GM18868 (cell line): ENCODE measurements around the gene TFF1.

Source experiments
- ATAC-seq: cut with Tn5 transposase; IDR thresholded peaks from one replicate; pipeline ENCODE4 v1.9.1; 2021; ENCODE audit warnings: mild to moderate bottlenecking, moderate library complexity; ENCODE audit not compliant: unreplicated experiment

The TFF1 gene

DNA sequence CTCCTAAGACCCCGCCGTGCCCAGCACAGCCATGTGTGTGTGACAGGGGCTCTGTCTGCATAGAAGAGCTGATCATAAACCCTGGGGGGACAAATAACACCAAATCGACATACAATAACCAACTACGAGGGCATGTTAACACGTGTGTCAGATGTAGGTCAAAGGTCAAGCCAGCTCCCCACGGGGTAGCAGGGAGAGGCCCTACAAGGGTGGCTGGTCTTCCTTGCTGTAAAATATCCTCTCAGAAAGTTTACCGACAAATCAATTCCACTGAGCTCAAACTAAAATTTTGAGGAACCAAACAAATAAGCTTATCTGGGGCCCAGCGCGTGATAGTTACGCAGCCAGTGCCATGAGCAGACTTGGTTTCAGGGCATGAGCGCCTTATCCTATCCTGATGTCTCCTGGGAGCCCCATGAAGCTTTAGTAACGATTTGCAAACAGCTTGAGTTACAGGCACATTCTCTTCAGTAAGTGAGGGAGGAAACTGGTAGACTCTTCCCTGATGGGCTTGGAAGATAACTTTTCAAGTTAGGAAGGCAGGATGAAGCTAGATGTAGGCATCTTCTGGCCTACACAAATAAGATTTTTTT lies 32.2 kb upstream of the TFF1 start:
- ATAC-seq, result no peak

- no peak for ATAC-seq
Observed at GRCh38 chr21:42397746-42398394, 31.5 kb upstream of the TFF1 start.

- ATAC-seq, result no peak
Observed at GRCh38 chr21:42396799-42397745, 30.7 kb upstream of the TFF1 start.

DNA sequence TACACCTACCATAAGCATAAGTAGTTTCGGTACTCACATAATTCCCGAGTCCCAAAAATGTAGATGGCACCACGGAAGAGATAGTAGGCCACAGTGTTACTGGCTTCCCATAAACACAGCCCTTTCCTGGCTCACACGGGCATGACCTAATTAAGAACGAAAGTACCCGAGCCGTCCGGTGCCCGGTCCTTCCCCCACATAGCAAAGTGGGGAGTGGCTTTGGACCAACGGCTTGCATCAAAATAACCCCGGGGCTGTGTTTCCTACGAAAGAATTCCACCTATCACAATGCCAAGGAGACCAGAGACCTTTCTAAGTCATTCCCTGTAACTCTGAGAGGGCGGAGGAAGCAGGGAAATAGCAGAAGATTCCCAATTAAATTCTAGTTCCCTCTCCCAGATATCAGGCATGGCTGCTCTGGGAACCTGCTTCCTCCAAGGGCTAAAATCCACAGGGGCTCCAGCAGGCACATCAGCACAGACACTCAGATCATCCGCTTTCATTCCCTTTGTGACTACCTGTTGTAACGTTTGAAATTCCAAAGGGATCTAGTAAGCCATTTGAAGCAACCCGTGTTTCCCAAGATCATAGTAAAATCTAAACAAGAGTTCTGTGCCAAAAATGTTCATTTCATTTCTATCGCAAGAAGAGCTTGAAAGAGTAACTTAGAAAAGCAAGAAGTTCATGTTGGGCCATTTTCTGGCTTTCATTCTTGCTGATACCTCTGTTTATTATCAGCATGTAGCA lies 29.7 kb upstream of the TFF1 start, which contains the start of gene TMPRSS3:
Gene TMPRSS3 (minus strand): TSS at position 148 of the 747 bp plus-strand sequence. CDS start 635 bp downstream, outside the sequence.
- no peak for ATAC-seq

DNA sequence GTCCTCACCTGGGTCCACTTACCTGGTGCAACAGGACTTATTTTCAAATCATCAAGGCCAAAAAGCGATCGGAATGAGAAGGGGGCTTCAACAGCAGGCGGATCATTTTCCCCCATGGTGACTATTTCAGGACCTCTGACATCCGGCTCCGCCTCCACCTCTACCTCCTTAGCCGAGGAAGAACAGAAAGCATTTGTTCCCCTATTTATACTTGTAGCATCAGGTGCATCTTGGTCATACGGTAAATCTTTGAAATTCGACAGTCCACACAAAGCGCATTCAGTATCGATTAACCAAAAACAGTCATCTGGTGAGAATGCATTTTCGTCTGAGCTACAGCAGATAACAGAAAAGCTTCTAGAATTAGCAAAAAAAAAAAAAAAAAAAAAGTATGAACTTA lies 29.0 kb upstream of the TFF1 start:
- ATAC-seq, result no peak

- no peak for ATAC-seq
Observed at GRCh38 chr21:42393443-42393950, 27.2 kb upstream of the TFF1 start.

DNA sequence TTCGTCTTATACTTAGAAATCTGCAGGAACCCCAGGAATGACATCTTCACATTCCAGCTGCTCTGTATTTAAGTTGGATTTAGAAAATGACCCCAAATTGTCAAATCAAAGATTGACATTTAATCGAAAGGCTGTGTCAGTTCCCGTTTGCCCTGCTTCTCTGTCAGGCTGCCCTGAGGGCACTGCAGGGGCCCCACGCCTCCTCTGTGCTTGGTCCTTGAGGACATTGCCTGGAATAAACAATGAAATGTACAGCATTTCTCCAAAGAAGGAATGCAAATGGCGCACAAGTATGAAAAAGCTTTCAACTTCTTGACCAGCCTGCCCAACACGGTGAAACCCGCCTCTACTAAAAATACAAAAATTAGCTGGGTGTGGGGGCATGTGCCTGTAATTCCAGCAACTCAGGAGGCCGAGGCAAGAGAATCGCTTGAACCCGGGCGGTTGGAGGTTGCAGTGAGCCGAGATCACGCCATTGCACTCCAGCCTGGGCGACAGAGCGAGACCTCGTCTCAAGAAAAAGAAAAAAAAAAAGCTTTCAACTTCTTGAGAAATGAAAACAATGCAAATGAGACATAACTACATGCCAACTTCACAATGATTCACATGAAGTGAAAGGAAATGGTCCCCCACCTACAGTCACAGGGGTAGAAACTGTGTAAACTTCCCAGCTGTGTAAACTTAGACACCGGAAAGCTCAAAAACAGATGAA lies 26.6 kb upstream of the TFF1 start:
- peak; percentile 75 for ATAC-seq

DNA sequence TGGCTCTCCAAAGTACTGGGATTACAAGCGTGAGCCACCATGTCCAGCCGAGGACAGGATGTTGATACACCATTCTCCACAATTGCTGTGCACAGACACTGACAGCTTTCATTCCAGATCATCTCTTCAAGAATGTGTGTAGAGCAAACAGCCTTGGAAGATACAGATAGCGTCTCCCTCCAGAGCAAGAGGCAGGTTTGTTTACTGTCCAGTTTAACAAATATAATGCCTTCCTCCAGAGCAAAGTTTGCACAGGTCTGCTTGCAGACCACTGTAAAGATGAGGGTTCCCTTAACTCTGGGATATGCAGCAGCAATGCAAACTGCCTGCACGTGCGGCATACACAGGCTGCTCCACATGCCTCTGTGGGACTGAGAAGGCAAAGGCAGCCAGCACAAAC lies 25.0 kb upstream of the TFF1 start:
- ATAC-seq, result no peak

GRCh38 chr21:42390696-42391095 lies 24.4 kb upstream of the TFF1 start:
- no peak for ATAC-seq

DNA sequence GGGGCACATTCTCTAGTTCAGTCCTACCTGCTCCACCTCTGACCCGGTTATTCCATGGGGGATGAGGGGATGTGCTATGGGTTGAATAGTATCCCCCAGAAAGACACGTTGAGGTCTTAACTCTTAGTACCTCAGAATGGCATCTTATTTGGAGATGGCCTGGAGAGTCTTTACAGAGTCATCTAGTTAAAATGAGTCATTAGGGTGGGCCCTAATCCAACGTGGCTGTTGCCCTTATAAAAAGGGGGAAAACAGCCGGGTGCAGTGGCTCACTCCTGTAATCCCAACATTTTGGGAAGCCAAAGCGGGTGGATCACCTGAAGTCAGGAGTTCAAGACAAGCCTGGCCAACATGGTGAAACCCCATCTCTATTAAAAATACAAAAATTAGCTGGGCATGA lies 23.9 kb upstream of the TFF1 start:
- no peak for ATAC-seq

GRCh38 chr21:42389449-42389835 lies 23.1 kb upstream of the TFF1 start:
- ATAC-seq, result no peak

DNA sequence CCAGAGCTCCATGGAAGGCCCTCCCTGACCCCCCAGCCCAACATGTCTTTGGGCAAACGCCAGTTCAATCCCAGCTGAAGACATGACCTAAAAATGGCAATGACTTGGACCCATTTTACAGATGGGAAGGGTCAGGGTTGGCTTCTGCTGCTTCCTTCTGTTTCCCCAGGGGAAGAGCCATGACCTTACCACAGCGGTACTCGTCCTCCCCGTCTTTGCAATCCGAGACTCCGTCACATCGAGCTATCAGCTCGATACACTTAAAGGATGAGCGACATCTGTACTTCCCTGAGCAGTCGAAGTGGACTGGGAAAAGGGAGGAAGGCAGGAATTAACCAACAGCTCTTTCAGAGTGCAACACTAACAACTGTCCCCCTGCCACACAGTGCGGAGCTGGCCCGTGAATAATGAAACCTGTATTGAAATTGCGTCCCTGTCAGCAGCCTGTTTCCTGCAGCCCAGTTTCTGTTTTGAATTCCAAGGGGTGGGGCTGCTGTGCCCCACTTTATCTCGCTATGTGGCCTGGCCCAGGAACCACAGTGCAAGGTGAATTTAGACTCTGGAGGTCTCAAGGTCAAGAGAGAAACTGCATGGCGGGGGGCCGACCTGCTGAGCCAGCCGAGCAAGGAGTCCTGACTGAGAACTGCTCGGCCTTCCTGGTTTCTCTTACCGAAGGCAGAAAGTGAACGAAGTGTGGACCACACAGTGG lies 22.6 kb upstream of the TFF1 start:
- no peak for ATAC-seq

DNA sequence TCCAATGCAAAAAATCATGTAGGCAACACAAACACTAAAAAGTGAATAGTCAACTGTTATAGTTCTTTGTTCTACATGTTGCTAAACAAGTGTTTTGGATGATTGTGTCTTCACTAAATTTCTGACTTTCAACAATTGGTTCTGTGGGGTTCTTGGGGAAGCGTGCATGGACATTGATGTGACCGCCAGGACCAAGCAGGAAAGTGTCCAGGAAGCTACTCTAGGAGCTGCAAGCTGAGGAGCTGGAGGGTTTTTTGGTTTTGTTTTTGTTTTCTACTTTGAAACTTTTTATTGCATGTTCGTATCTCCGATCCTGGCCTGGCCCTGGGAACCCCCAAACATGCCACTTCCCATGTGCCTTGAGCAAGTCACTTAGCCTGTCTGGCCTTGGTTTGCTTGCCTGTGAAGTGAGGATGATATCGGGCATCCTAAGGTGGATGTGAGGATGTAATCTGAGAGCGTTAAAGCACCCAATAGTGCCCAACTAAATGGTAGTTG lies 21.6 kb upstream of the TFF1 start:
- no peak for ATAC-seq

- ATAC-seq, result no peak
Observed at GRCh38 chr21:42387164-42387563, 20.8 kb upstream of the TFF1 start.

DNA sequence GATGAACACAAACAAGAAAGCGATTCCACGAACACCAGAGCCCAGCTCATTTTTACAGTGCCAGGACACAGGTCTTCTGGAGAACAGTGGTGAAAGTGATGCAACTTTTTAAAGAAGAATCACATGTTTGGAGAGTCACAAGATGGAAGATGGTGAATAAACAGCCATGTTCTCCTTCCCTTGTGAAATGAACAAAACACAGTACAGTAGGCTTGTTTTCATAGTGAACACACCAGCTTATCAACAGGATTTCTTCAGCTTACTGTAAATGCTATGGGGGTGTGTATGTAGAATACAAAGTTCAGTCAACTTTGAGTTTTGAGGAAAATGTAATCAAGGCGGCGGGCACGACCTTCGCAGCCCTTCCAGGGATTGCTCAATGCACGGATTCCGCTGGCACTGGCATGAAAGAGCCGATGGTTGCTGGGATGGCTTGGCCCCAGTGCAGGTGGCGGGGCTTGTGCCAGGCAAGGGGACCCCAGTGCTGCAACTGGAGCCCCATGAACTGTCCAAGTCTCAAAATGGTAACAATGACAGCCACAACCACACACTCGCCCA lies 19.8 kb upstream of the TFF1 start:
- ATAC-seq, result no peak

DNA sequence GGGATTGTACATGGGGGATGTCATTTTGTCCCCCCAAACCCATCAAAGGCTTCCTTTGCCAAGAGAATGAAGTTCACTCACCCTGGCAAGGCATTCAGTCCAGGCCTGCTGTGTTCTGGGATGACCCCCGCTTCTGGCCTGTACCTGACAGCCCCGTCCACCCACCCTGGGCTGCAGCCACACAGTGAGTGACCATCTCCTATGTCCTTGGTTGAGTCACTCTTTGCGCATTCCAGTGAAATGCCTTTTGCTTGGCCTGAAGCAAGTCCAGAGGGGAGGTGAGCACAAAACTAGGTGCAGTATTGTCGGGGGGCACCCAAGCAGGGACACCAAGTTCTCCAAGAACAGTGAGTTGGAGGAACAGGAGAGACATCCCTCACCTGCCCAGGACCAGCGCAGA lies 19.3 kb upstream of the TFF1 start:
- no peak for ATAC-seq

- ATAC-seq, result no peak
Observed at GRCh38 chr21:42384989-42385388, 18.7 kb upstream of the TFF1 start.

DNA sequence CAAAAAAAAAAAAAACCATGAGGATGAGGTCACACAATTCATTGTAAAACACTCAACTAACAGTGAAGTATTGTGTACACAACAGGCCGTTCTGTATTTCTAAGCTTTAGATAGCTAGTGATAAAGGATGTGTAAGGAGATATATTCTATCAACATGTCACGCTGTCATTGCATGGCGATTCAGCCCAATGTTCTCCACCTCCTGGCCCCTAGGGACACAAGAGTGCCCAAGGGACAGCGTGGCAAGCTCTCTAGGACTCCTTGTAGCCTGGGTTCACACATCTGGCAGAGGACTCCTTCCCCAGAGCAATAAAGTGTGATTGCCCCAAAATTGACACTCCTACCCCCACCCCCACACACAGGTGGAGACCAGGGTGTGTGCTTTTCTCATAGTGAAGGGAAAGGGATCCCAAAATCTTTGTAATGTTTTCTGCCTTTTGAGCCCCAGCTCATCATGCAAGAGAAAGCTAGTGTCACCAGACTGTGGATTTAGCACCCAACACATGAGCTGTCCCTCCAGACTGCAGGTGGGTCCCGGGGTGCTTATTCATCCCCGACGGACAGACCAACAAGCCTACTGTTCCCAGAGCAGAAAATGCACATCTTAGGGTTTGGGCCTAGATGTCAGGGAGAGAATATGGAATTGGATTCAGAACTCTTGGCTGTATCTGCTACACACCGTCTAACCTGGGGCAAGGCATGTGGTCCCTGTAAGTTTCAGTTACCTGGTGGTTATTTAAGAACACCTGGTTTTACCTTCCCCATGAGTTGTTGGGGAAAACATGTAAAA lies 18.0 kb upstream of the TFF1 start:
- ATAC-seq, result no peak
